T-helper 1 cell treated with Interleukin-12 subunit alpha and Interleukin-12 subunit beta and Interleukin-4 antibody, amounts not matched to agents 30 ng/mL and 1 ng/mL, for 36 hours (primary cell): ENCODE data around the gene LHFPL6. TPM values are rescaled to one million over a fixed set of nuclear protein-coding genes. Genes with fewer than 3 reads are reported as not detected.

Experiments used
- intact Hi-C: fragments of 100-400 bp; cut with micrococcal nuclease; formaldehyde crosslinking; loops from one replicate; pipeline ENCODE4 v1.15.1; 2024
- total RNA-seq: library from RNA; stranded (reverse); gene quantifications from 2 replicates; pipeline ENCODE4 v1.2.3, GENCODE V29; 2022

LHFPL6 gene
- total RNA-seq, 1 donor from 2014 or later, result 1.2 TPM

DNA sequence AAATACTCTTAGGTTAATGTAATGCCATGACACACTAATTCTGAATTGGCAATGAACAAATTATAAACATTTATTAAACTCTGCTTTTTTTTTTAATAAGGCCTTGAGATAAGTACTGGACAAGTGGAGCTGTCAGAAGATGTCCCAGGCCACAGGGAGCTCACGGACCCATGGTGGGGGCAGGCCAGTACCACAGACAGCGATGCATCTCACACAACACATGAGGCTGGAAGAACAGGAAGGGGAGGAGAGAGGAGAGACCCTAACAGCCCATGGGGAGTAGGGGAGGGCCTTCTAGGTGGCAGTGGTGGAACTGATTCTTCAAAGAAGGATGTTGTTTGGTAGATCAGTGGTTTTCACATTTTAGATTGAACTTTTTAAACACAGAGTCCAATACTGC, 128.4 kb downstream of the LHFPL6 start:
- intact Hi-C loops, result no loop called here

- intact Hi-C loops, result no loop called here
Measured at GRCh38 chr13:39469676-39470075, 133.3 kb downstream of the LHFPL6 start.

DNA sequence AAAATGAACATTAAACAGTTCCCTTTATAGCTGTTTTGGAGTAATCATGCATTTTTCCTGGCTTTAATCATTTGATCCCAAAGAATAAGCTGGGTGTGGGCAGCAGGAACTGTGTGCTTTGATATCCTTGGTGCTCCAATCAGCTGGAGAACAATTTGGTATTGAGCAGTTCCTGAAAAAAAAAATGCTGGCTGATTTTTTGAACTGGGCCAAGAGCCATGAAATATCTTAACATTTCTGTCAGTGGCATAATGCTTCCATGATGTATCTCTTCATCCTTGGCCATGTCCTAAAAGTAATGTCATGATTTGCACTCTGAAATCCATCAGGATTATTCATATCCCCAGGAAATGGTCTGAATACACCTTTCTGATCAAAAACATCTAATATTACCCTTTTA, 134.7 kb downstream of the LHFPL6 start:
- intact Hi-C loops, result no loop called here

DNA sequence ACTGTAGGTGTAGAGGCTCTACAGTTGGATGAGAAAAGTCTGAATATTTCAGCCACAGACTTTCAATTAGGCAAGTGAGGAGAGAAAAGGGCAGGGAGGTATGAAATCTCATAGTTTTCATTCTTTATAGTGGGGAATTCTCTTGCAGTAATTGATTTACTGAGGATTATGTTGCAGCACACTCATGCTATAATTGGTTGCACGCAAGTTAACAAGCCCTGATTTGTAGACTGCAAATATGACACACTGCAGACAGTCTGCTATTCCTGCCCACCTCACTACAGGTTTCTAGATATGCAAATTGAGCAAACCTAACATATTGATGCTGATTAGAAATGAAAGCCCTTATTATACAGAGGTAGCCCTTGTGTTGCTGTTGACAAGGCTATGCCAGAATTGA, 139.4 kb downstream of the LHFPL6 start:
- intact Hi-C loops, result no loop called here

DNA sequence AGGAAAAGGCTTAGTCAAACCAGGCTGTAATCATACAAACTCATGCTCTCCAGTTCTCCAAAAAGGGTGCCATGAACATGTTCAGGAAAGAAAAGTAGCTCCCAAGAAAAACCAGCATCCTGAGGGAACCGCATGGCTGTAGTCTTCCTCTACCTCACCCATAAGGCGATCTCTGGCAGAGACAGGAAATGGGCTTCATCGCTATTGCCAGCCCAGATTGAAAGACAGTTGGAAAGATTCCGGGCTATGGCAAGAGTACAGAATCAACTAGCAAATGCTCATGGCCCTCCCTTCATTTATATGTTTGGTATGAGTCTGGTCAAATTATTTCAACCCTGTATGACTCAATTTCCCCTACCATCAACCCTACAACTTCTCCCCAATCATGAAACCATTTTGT, 140.1 kb downstream of the LHFPL6 start:
- intact Hi-C loops, result no loop called here

DNA sequence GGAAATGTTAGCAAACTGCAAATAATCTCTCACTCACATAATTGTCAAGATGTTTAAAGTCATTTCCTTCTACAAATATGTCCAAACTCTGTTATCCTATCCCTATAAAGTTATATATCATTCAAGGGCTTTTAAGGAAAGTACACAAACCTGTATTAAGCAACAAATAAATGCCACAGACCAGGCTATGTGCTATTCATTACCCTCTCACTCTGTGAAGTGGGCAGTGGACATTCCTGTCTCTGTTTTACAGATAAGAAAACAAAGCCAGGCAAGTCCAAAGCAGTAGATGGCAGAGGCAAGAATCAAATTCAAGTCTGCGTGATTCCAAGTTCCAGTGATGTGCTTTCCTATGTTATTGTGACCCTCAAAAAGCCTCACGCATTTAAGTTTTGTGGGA, 140.6 kb downstream of the LHFPL6 start:
- intact Hi-C loops, result no loop called here

- intact Hi-C loops, result no loop called here
Measured at GRCh38 chr13:39461685-39462266, 141.2 kb downstream of the LHFPL6 start.

DNA sequence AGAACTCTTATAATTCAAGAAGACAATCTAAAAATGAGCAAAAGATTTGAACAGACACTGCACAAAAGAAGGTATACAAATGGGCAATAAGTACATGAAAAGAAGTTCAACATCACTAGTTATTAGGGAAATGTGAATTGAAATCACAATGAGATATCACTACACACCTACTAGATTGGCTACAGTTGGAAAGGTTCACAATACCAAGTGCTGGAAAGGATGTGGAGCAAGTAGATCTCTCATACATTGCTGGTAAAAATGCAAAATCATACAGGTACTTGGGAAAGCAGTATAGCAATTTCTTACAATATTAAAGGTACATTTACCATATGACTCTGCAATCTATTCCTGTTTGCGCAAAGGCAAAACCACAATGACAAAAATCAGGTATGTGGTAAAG, 145.7 kb downstream of the LHFPL6 start:
- intact Hi-C loops, result no loop called here

DNA sequence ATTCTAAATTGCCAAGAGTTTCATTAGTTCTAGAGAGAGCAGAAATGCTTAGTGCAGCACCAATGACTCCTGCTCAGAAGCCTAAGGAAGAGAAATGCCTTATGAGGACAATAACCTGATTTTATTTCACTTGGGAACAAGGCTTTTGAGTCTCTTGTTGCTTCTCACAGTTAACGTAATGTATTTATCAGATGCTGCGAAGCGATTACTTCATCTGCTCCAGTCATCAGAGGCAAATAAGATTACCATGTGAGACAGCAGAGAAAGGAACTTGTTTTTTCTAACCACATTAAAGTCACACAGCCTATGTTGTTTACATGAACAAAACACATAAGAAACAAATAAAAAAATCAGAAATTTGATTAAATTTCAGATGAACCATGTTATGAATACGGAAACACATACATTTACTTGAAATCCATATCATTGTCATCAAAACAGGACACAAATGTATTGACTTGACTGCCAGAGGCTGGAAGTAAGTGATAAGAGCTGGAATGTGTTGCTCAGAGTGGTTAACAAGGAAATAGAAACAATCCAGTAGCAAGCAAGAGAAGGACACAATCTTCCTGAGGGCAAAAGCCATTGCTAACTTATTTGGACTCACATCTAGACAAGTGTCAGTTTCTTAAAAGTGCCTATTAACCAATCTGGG, 147.3 kb downstream of the LHFPL6 start:
- intact Hi-C loops, result no loop called here

DNA sequence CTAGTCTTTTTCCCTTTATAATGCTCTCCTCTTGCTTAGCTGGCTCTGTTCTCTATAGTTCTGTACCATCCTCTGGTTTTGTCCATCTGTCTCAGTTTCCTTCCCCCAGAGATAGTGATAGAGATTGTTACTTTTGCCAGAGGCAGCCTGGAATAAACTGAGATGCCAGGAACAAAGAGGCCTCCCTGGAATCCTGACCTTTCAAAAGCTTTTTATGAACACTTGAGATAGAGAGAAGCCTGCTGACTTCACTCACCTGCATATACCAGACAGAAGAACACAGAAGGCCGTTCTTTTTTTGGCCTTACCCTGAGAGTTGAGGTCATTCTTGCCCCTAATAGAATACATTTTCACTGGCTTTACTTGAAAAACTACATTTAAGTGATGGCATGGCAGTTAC, 150.2 kb downstream of the LHFPL6 start:
- intact Hi-C loops, result no loop called here

GRCh38 chr13:39452417-39452816, 150.6 kb downstream of the LHFPL6 start:
- intact Hi-C loops, result no loop called here

GRCh38 chr13:39451860-39452301, 151.1 kb downstream of the LHFPL6 start:
- intact Hi-C loops, result no loop called here

GRCh38 chr13:39451301-39451700, 151.7 kb downstream of the LHFPL6 start:
- intact Hi-C loops, result no loop called here

DNA sequence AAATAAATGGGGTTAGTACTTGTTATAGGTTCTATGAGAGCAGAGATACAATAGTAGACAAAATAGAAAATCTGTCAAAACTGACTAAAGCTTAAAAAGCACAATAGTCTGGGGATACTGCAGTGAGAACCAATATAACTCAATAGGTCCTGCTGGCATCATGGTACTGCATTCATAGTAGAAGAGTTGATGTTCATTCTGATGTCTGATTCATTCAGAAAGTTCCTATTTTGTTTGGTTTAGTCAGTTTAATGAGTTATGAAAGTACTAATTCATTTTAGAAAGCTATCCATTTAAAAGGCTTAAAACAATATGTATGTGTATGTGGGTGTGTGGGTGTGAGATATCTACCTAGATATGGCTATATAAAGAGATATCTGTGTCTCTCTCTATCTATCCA, 152.8 kb downstream of the LHFPL6 start:
- intact Hi-C loops, result no loop called here

GRCh38 chr13:39448834-39449233, 154.2 kb downstream of the LHFPL6 start:
- intact Hi-C loops, result no loop called here

DNA sequence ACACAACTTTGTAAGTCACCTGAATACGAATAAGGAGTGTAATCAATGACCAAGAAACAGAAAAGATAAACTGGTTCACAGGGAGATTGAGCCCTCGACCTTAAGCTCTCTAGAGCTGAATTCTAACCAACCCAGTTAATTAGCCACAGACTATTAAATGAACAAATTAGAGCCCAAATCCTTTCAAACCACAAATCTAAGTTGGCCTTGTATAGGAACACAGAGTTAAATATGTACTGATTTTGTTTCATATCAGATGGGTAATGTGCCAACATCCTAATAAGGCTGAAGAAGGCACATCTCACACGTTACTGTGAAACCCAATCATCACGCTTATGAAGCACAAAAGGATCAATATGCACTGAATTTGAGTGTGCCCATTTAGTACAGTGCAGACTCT, 156.1 kb downstream of the LHFPL6 start:
- intact Hi-C loops, result no loop called here

DNA sequence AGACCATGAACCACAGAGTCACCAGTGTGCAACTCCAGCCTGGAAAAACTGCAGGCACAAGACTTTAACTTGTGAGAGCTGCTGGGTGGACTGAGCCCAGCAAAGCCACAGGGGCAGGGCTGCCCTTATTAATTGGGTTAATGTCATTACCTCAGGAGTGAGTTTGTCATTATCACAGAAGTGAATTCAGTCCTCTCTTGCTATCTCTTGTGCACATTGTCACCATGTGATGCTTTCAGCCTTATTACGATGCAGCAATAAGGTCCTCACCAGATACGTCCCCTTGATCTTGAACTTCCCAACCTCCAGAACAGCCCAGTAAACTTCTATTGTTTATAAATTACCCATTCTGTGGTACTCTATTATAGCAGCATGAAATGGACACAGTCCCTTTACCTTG, 158.1 kb downstream of the LHFPL6 start:
- intact Hi-C loops, result no loop called here

- intact Hi-C loops, result no loop called here
Measured at GRCh38 chr13:39433651-39434050, 169.3 kb downstream of the LHFPL6 start.

- intact Hi-C loops, result no loop called here
Measured at GRCh38 chr13:39432196-39432595, 170.8 kb downstream of the LHFPL6 start.

DNA sequence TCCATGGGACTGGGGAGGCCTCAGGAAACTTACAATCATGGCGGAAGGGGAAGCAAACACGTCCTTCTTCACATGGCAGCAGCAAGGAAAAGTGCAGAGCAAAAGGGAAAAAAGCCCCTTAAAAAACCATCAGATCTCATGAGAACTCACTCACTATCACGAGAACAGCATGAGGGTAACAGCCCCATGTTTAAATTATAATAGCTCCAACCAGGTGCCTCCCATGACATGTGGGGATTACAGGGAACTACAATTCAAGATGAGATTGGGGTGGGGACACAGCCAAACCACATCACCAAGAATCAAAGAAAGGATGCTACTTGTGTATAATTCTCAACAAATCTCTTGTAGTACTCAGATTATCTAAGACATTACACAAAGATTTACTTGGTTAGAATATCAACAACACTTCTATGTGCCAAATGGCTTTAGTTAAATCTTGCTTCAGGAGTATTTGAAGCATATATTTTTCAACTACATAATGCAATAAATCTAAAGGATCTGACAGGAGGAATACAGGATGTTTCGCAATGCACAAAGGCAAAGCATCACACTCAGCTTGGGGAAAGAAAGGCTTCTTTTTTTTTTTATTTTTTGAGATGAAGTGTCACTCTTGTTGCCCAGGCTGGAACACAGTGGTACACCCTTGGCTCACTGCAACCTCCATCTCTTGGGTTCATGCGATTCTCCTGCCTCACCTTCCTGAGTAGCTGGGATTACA, 180.0 kb downstream of the LHFPL6 start:
- intact Hi-C loops, result no loop called here

- intact Hi-C loops, result loop anchor here (5.0 kb wide), 1 partner anchor 192 kb away; no protein-coding TSS in a partner anchor
Measured at GRCh38 chr13:39419876-39420275, 183.1 kb downstream of the LHFPL6 start.

DNA sequence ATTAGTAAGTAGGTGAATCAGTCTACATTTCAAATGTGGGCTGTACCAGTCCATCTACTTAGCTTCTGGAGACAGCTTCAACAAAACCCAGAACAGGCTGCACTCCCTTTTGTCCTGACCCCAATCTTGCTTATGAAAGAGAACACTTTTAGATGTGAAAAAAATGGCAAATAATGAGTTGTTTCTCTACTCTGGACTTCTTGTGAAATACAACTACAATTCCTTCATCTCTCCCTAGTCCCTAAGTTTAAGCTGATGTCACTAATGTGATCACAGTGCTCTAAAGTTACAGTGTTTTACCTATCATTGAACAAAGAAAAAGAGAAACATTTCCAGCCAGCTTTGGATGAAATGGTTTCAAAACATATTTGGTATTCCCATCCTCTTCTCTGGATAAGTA, 183.9 kb downstream of the LHFPL6 start:
- intact Hi-C loops, result loop anchor here (5.0 kb wide), 1 partner anchor 193 kb away; no protein-coding TSS in a partner anchor

DNA sequence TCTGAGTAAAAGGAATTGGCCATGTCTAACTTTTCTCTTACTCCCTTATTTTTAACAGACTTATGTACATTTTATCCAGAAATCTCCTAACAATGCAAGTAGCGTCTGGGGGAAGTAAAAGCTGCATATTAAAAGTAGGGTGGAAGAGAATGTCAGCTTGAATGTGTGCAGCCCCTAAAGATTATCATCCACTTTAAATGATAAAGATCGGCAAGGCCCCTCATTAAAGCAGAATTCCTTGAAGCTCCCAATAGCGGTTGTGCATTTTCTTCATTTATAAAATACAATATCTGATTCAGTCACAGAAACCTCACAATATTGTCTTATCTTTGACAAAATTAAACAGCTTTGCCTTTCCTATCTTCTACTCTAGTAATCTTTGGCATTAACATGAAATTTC, 184.6 kb downstream of the LHFPL6 start:
- intact Hi-C loops, result loop anchor here (5.0 kb wide), 1 partner anchor 194 kb away; no protein-coding TSS in a partner anchor
